Peyer's patch (tissue), 4 donors: Measurements from ENCODE around the gene FBXW5.

Source experiments
- POLR2A ChIP-seq, 2 donors: fragments of 450-650 bp; IDR thresholded peaks; one replicate each; pipeline ENCODE4 v1.5.1; 2017; ENCODE audit warnings: antibody characterized with exemption in 2 of 2, mild to moderate bottlenecking in 2 of 2, moderate library complexity in 2 of 2
- TF ChIP-seq, protein P1 (sequence below), 6 experiments: fragments of 450-650 bp in 4 of 6; fragments of 200-600 bp in 2 of 6; sonication (generic) in 1 of 6; IDR thresholded peaks; one replicate each; pipeline ENCODE4 v1.5.1; 2017 to 2019; ENCODE audit warnings: antibody characterized with exemption in 6 of 6, mild to moderate bottlenecking in 3 of 6, moderate library complexity in 1 of 6

DNA sequence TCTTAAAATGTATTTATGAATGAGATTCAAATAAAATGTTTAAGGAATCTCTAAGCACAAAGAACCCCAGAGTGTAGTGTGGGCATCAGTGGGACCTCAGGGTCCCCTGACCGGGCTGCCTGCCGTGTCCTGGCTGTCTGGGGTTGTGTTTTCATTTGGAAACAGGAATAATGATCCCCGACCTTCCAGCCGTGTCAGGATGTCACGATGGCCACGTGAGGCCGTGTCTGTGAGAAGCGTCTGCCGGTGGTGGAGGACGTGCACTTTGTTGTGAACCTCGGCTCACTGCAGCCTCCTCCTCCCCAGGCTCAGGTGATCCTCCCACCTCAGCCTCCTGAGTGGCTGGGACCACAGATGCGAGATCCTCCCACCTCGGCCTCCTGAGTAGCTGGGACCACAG lies 53.9 kb downstream of the FBXW5 start:
- TF ChIP-seq, protein P1, sequence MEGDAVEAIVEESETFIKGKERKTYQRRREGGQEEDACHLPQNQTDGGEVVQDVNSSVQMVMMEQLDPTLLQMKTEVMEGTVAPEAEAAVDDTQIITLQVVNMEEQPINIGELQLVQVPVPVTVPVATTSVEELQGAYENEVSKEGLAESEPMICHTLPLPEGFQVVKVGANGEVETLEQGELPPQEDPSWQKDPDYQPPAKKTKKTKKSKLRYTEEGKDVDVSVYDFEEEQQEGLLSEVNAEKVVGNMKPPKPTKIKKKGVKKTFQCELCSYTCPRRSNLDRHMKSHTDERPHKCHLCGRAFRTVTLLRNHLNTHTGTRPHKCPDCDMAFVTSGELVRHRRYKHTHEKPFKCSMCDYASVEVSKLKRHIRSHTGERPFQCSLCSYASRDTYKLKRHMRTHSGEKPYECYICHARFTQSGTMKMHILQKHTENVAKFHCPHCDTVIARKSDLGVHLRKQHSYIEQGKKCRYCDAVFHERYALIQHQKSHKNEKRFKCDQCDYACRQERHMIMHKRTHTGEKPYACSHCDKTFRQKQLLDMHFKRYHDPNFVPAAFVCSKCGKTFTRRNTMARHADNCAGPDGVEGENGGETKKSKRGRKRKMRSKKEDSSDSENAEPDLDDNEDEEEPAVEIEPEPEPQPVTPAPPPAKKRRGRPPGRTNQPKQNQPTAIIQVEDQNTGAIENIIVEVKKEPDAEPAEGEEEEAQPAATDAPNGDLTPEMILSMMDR (IDR thresholded peaks at IDR 0.05), result no peak
- TF ChIP-seq POLR2A (IDR thresholded peaks at IDR 0.05), result no peak
